Right lobe of liver (tissue), 6 donors: Measurements from ENCODE around the gene PTP4A2. TPM values are rescaled to one million over a fixed set of nuclear protein-coding genes. Genes with fewer than 3 reads are reported as not detected.

Experiments
- ATAC-seq, 4 donors: fragments of 200-7000 bp; cut with Tn5 transposase; one replicate each; pipeline ENCODE4 v1.9.1; 2020; ENCODE audit warnings: mild to moderate bottlenecking in 4 of 4, moderate library complexity in 4 of 4
- DNase-seq, 3 donors: peaks; one replicate each; pipeline ENCODE4 v3.0.0-alpha.2; 2020
- H3K27ac ChIP-seq, 3 donors: fragments of 200-600 bp; one replicate each; pipeline ENCODE4 v1.8.0; 2022
- H3K27me3 ChIP-seq, 2 donors: fragments of 200-600 bp; one replicate each; pipeline ENCODE4 v1.8.0; 2022
- H3K36me3 ChIP-seq, 4 donors: fragments of 200-600 bp; sonication (generic) in 1 of 4; one replicate each; pipeline versions ENCODE4 v1.5.1 to v1.8.0; 2017 to 2022; ENCODE audit warnings: control low read depth in 1 of 4
- H3K4me1 ChIP-seq, 4 donors: fragments of 200-600 bp; sonication (generic) in 1 of 4; one replicate each; pipeline versions ENCODE4 v1.5.1 to v1.8.0; 2017 to 2022; ENCODE audit warnings: control low read depth in 1 of 4
- H3K4me3 ChIP-seq, 3 donors: fragments of 200-600 bp; one replicate each; pipeline ENCODE4 v1.8.0; 2022
- H3K9me3 ChIP-seq, 4 donors: fragments of 200-600 bp; sonication (generic) in 1 of 4; one replicate each; pipeline versions ENCODE4 v1.5.1 to v1.8.0; 2017 to 2022; ENCODE audit warnings: control low read depth in 1 of 4
- CTCF ChIP-seq, 4 donors: fragments of 200-600 bp in 3 of 4; fragments of 450-650 bp in 1 of 4; IDR thresholded peaks; one replicate each; pipeline versions ENCODE4 v1.5.1 to v1.8.0; 2016 to 2022; ENCODE audit warnings: antibody characterized with exemption in 4 of 4, mild to moderate bottlenecking in 2 of 4
- POLR2A ChIP-seq: fragments of 450-650 bp; IDR thresholded peaks from one replicate; pipeline ENCODE4 v1.6.1; 2017; ENCODE audit warnings: antibody characterized with exemption, mild to moderate bottlenecking
- WGBS: methylation state at CpG from one replicate; pipeline ENCODE4 v1.1.6; 2018; ENCODE audit warnings: low coverage, low lambda C conversion rate; ENCODE audit not compliant: insufficient coverage; ENCODE audit errors: missing lambda C conversion rate; 5-methylcytosine and 5-hydroxymethylcytosine counted together
- intact Hi-C, 2 donors: fragments of 100-400 bp; cut with DNase I; formaldehyde crosslinking; loops; one replicate each; pipeline versions ENCODE4 v1.11.2 to v1.14.1; 2022
- total RNA-seq, 6 experiments: library from RNA; depleted of rRNA in 2 of 6; stranded (reverse); fragments of >200 nt in 2 of 6; fragmentation: NEBNext Ultra II Directional in 3 of 6; extraction: Animal tissue kit (Norgen Biotek cat#: 25700) in 3 of 6; gene quantifications; one replicate each; pipeline versions ENCODE4 v1.1.0 to v1.2.4, GENCODE V29; 2016 to 2023
- donor health status: DM: no; HTN: yes; CAD: no.
- donor health status: DM: no; HTN: no; CAD: no.
- donor health status: DM: no; HTN: no; CAD: no.
- donor health status: DM: no; HTN: yes; CAD: no.
- donor health status: DM: no; HTN: yes; CAD: no.

PTP4A2 gene
- total RNA-seq, 6 experiments from 2014 or later, result 66.3 to 143 (median 117) TPM

- no peaks in the 10 kb centered on the region for H3K36me3 ChIP-seq
- ATAC-seq (no peak), DNase-seq (no peak)
- WGBS, result 65% methylated on average over 5 of the region's 5 CpGs
- no peaks in the 10 kb centered on the region for H3K9me3 ChIP-seq
- no peak overlapping the region for H3K4me3 ChIP-seq
- no peaks in the 10 kb centered on the region for H3K4me1 ChIP-seq
- no peak for TF ChIP-seq CTCF (IDR thresholded peaks at IDR 0.05)
- no peak for TF ChIP-seq POLR2A
- no peaks in the 10 kb centered on the region for H3K27me3 ChIP-seq
- intact Hi-C loops, result no loop called here
- H3K27ac ChIP-seq, result no peak overlapping the region
These were observed 71.6 kb downstream of the PTP4A2 start for GRCh38 chr1:31866450-31867032.

GRCh38 chr1:31865728-31866449 is 72.3 kb downstream of the PTP4A2 start:
- whole genome bisulfite sequencing, result 83% methylated on average over 11 of the region's 11 CpGs
- ATAC-seq (no peak), DNase-seq (no peak)
- Histone ChIP-seq H3K9me3 (no peaks in the 10 kb centered on the region), H3K36me3 (no peaks in the 10 kb centered on the region), H3K4me3 (no peak overlapping the region), H3K27me3 (no peaks in the 10 kb centered on the region), H3K4me1 (no peaks in the 10 kb centered on the region), H3K27ac (no peak overlapping the region)
- intact Hi-C loops, result no loop called here
- TF ChIP-seq POLR2A (no peak), CTCF (IDR thresholded peaks at IDR 0.05) (no peak)

- Histone ChIP-seq H3K27me3 (no peaks in the 10 kb centered on the region), H3K4me3 (no peak overlapping the region), H3K9me3 (no peaks in the 10 kb centered on the region), H3K36me3 (no peaks in the 10 kb centered on the region), H3K27ac (no peak overlapping the region), H3K4me1 (no peaks in the 10 kb centered on the region)
- ATAC-seq (no peak), DNase-seq (no peak)
- WGBS, result 79% methylated on average over 3 of the region's 4 CpGs
- TF ChIP-seq CTCF (IDR thresholded peaks at IDR 0.05) (no peak), POLR2A (no peak)
- intact Hi-C loops, result no loop called here
These were observed 76.1 kb downstream of the PTP4A2 start for GRCh38 chr1:31862071-31862470.

GRCh38 chr1:31861346-31861745 is 76.8 kb downstream of the PTP4A2 start:
- DNase-seq (no peak), ATAC-seq (no peak)
- intact Hi-C loops, result no loop called here
- TF ChIP-seq POLR2A, result no peak
- no peak for TF ChIP-seq CTCF (IDR thresholded peaks at IDR 0.05)
- Histone ChIP-seq H3K4me1 (no peaks in the 10 kb centered on the region), H3K27me3 (no peaks in the 10 kb centered on the region), H3K36me3 (no peaks in the 10 kb centered on the region), H3K27ac (no peak overlapping the region), H3K9me3 (no peaks in the 10 kb centered on the region), H3K4me3 (no peak overlapping the region)
- WGBS, result 87% methylated on average over 5 of the region's 5 CpGs
